Endothelial cell of umbilical vein (primary cell): Measurements from ENCODE around the gene SYNJ1. TPM values are rescaled to one million over a fixed set of nuclear protein-coding genes. Genes with fewer than 3 reads are reported as not detected.

Experiments used
- BruUV-seq: library from RNA; stranded (reverse); fragments of 400-500 nt; replicated peaks from 2 replicates; lab custom pipeline; 2021; lab: Mats Ljungman, UMichigan
- CTCF ChIA-PET: fragments of 300-600, 350-600 bp; sonication (Branson Sonifier 250); formaldehyde crosslinking; loops from one replicate; lab custom pipeline; 2021; ENCODE audit warnings: antibody characterized with exemption, inconsistent platforms; lab: Charles Lee
- POLR2A ChIA-PET: fragments of 300-600, 350-600 bp; sonication (Branson Sonifier 250); formaldehyde crosslinking; loops from one replicate; lab custom pipeline; 2021; ENCODE audit warnings: antibody characterized with exemption, inconsistent platforms; lab: Charles Lee
- DNase-seq: peaks from one replicate; pipeline ENCODE4 v3.0.0-alpha.2; 2011; ENCODE audit warnings: low read depth, low spot score
- FAIRE-seq: peaks from 2 replicates; lab custom pipeline; 2011; peaks lifted over from hg19 to GRCh38; lab: Jason Lieb, UNC
- H2AFZ ChIP-seq: 2 replicates; pipeline ENCODE4 v1.6.0; 2012; ENCODE audit warnings: low read depth, low read length, control low read depth, inconsistent platforms
- H3K27ac ChIP-seq: 2 replicates; pipeline ENCODE4 v1.5.1; 2011; ENCODE audit warnings: low read depth, mild to moderate bottlenecking, control low read depth, low read length, moderate library complexity; ENCODE audit not compliant: insufficient read depth
- H3K27me3 ChIP-seq, 2 experiments: 2 replicates each; pipeline versions ENCODE4 v1.6.0 to v1.6.1; 2011; ENCODE audit warnings: low read length in 2 of 2, mixed read lengths in 1 of 2; ENCODE audit not compliant: control insufficient read depth in 2 of 2, insufficient read depth in 2 of 2
- H3K36me3 ChIP-seq, 2 experiments: 2 replicates in 1 of 2; 3 replicates in 1 of 2; pipeline ENCODE4 v1.5.1; 2011; ENCODE audit warnings: low read length in 2 of 2, mild to moderate bottlenecking in 1 of 2, moderate library complexity in 1 of 2; ENCODE audit not compliant: control insufficient read depth in 2 of 2, insufficient read depth in 2 of 2; ENCODE audit errors: extremely low read depth in 1 of 2
- H3K4me1 ChIP-seq: 3 replicates; pipeline ENCODE4 v1.5.1; 2011; ENCODE audit warnings: mild to moderate bottlenecking, low read length; ENCODE audit not compliant: control insufficient read depth, insufficient read depth; ENCODE audit errors: extremely low read depth
- H3K4me2 ChIP-seq: 2 replicates; pipeline ENCODE4 v1.6.1; 2011; ENCODE audit warnings: low read length, control low read depth, mixed read lengths; ENCODE audit not compliant: insufficient read depth
- H3K4me3 ChIP-seq, 3 experiments: fragments of 200-600 bp in 1 of 3; sonication (generic), shearing (Covaris generic) in 1 of 3; replicated peaks in 1 of 3; 2 replicates each; pipeline ENCODE4 v1.5.1; 2011 to 2016; ENCODE audit warnings: control low read depth in 3 of 3, low read length in 3 of 3, mild to moderate bottlenecking in 2 of 3, inconsistent platforms in 1 of 3, low read depth in 1 of 3, moderate library complexity in 1 of 3; ENCODE audit not compliant: insufficient read depth in 1 of 3
- H3K79me2 ChIP-seq: 2 replicates; pipeline ENCODE4 v1.6.0; 2012; ENCODE audit warnings: low read length, inconsistent platforms; ENCODE audit not compliant: control insufficient read depth, insufficient read depth
- H3K9ac ChIP-seq: replicated peaks from 2 replicates; pipeline ENCODE3; 2011; ENCODE audit warnings: low read length, control low read depth; ENCODE audit not compliant: insufficient read depth; ENCODE audit errors: extremely low read depth
- H3K9me1 ChIP-seq: replicated peaks from 3 replicates; pipeline ENCODE4 v1.6.0; 2011; ENCODE audit warnings: mild to moderate bottlenecking, low read length; ENCODE audit not compliant: control insufficient read depth, insufficient read depth; ENCODE audit errors: extremely low read depth
- H3K9me3 ChIP-seq: replicated peaks from 2 replicates; pipeline ENCODE4 v1.5.1; 2012; ENCODE audit warnings: low read length, inconsistent platforms; ENCODE audit not compliant: control insufficient read depth, insufficient read depth
- H4K20me1 ChIP-seq: replicated peaks from 2 replicates; pipeline ENCODE3; 2011; ENCODE audit warnings: mild to moderate bottlenecking, low read length; ENCODE audit not compliant: control insufficient read depth, insufficient read depth; ENCODE audit errors: extremely low read depth
- CTCF ChIP-seq, 2 donors: IDR thresholded peaks; 1 replicate in 1 of 2; 2 replicates in 1 of 2; pipeline ENCODE4 v1.5.1; 2011; ENCODE audit warnings: low read length in 2 of 2, mild to moderate bottlenecking in 2 of 2, moderate library complexity in 2 of 2, control low read depth in 1 of 2, inconsistent platforms in 1 of 2, low read depth in 1 of 2; ENCODE audit not compliant: insufficient read depth in 1 of 2; ENCODE audit errors: extremely low read depth in 1 of 2
- EZH2 ChIP-seq: IDR thresholded peaks from 2 replicates; pipeline ENCODE4 v1.6.1; 2012; ENCODE audit warnings: borderline replicate concordance, low read depth, mild to moderate bottlenecking, moderate library complexity, low read length, inconsistent platforms; ENCODE audit not compliant: severe bottlenecking
- FOS ChIP-seq: IDR thresholded peaks from 2 replicates; pipeline ENCODE4 v1.6.1; 2011; ENCODE audit warnings: mild to moderate bottlenecking, low read length, moderate library complexity, borderline replicate concordance; ENCODE audit not compliant: insufficient read depth
- GATA2 ChIP-seq: IDR thresholded peaks from 2 replicates; pipeline ENCODE4 v1.7.0; 2011; ENCODE audit warnings: low read depth, mild to moderate bottlenecking, moderate library complexity, mixed read lengths, low read length; ENCODE audit not compliant: insufficient read length, insufficient read depth
- JUN ChIP-seq: IDR thresholded peaks from 2 replicates; pipeline ENCODE4 v1.6.1; 2011; ENCODE audit warnings: borderline replicate concordance, low read depth; ENCODE audit not compliant: insufficient read length, insufficient read depth
- MYC ChIP-seq: IDR thresholded peaks from one replicate; pipeline ENCODE4 v1.6.1; 2011; ENCODE audit warnings: mild to moderate bottlenecking, low read depth, low read length
- POLR2A ChIP-seq: IDR thresholded peaks from 2 replicates; pipeline ENCODE4 v1.6.1; 2012; ENCODE audit warnings: low read depth, mild to moderate bottlenecking, control low read depth, low read length
- POLR2AphosphoS5 ChIP-seq: IDR thresholded peaks from 2 replicates; pipeline ENCODE4 v1.6.1; 2012; ENCODE audit warnings: low read depth, mild to moderate bottlenecking, control low read depth, low read length, moderate library complexity; ENCODE audit not compliant: insufficient read depth
- dilution Hi-C: fragments of 300-500 bp; cut with MboI; formaldehyde crosslinking; loops from one replicate; pipeline ENCODE4 v1.15.0; 2019; ENCODE audit warnings: low sequenced_read_pairs; ENCODE audit not compliant: extremely low pct_ligation_motif_present
- intact Hi-C: fragments of 100-400 bp; cut with micrococcal nuclease; formaldehyde crosslinking; loops from one replicate; pipeline ENCODE4 v1.10.0; 2022
- polyA plus RNA-seq, 4 experiments: library from polyadenylated mRNA; depleted of rRNA in 3 of 4; stranded (reverse) in 3 of 4; unstranded in 1 of 4; fragments of >200 nt; gene quantifications; 2 replicates each; pipeline versions ENCODE4 v1.2.1 to v1.2.3, GENCODE V29; 2011 to 2012; ENCODE audit warnings: missing spikeins in 1 of 4
- total RNA-seq: library from RNA; stranded (reverse); gene quantifications from 2 replicates; pipeline ENCODE4 v1.2.3, GENCODE V29; 2021
- TF ChIP-seq, protein P1 (sequence below): IDR thresholded peaks from 2 replicates; pipeline ENCODE4 v1.6.1; 2011; ENCODE audit not compliant: insufficient read depth, insufficient read length

SYNJ1 gene
- total and polyA plus RNA-seq, 2 donors (not counting 3 experiments of a cell fraction or from before 2014, with no cell fraction given), result 5.9 to 17.0 TPM

GRCh38 chr21:32742396-32742795 lies 14.6 kb upstream of the SYNJ1 start:
- Histone ChIP-seq H3K36me3 (peaks cover 5 to 37% of the 10 kb centered on the region in 2 experiments), H3K9me3 (no peaks in the 10 kb centered on the region), H3K9ac (no peak overlapping the region), H3K27me3 (no peaks in the 10 kb centered on the region), H4K20me1 (no peaks in the 10 kb centered on the region), H2AFZ (no peak overlapping the region), H3K9me1 (no peaks in the 10 kb centered on the region), H3K79me2 (peaks cover 7% of the 10 kb centered on the region), H3K4me3 (no peak overlapping the region), H3K4me1 (no peaks in the 10 kb centered on the region), H3K4me2 (no peak overlapping the region), H3K27ac (no peak overlapping the region)
- dilution Hi-C loops (no loop called here), intact Hi-C loops (loop anchor here (5.0 kb wide), 1 partner anchor 90 kb away; no protein-coding TSS in a partner anchor)
- FAIRE-seq, result no peak
- no peak for TF ChIP-seq POLR2A
- TF ChIP-seq FOS, result no peak
- TF ChIP-seq, protein P1, sequence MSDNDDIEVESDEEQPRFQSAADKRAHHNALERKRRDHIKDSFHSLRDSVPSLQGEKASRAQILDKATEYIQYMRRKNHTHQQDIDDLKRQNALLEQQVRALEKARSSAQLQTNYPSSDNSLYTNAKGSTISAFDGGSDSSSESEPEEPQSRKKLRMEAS, result no peak
- TF ChIP-seq MYC, result no peak
- TF ChIP-seq GATA2, result no peak
- TF ChIP-seq EZH2, result no peak
- no peak for TF ChIP-seq POLR2AphosphoS5
- no peak for TF ChIP-seq CTCF (IDR thresholded peaks at IDR 0.05; ENCODE audit: extremely low read depth in 1 of 2, insufficient read depth in 1 of 2, low read depth in 1 of 2, low read length in 2 of 2)
- TF ChIP-seq JUN, result no peak
- ChIA-PET CTCF (no interaction called here), POLR2A (no interaction called here)
- no TSS peak for BruUV-seq
- no peak for DNase-seq
